Neural cell (in vitro differentiated cells): ENCODE data around the gene MVD. TPM values are rescaled to one million over a fixed set of nuclear protein-coding genes. Genes with fewer than 3 reads are reported as not detected.

Experiments
- H2AFZ ChIP-seq: fragments of 200-600, 300-800 bp; sonication (generic), shearing (Covaris generic); 2 replicates; pipeline ENCODE4 v1.6.0; 2014; ENCODE audit warnings: low read depth, mild to moderate bottlenecking, antibody characterized with exemption, low read length, moderate library complexity
- H3F3A ChIP-seq: fragments of 200-600 bp; shearing (Covaris generic); 2 replicates; pipeline ENCODE4 v1.6.1; 2016; ENCODE audit warnings: mild to moderate bottlenecking, moderate library complexity, mixed read lengths, antibody characterized with exemption, low read length; ENCODE audit not compliant: insufficient read depth, poor library complexity, severe bottlenecking
- H3K27ac ChIP-seq: fragments of 200-600, 300-800 bp; sonication (generic), shearing (Covaris generic); 2 replicates; pipeline ENCODE4 v1.5.1; 2014; ENCODE audit warnings: mild to moderate bottlenecking, low read length, moderate library complexity
- H3K27me3 ChIP-seq: fragments of 300-800, 200-600 bp; sonication (generic), shearing (Covaris generic); 2 replicates; pipeline ENCODE4 v1.6.0; 2014; ENCODE audit warnings: mild to moderate bottlenecking, low read depth, low read length, moderate library complexity; ENCODE audit not compliant: insufficient read depth
- H3K36me3 ChIP-seq: fragments of 300-800, 200-600 bp; sonication (generic), shearing (Covaris generic); 2 replicates; pipeline ENCODE4 v1.5.1; 2014; ENCODE audit warnings: mild to moderate bottlenecking, antibody characterized with exemption, low read length, moderate library complexity; ENCODE audit not compliant: insufficient read depth
- H3K4me2 ChIP-seq: fragments of 300-800, 200-600 bp; sonication (generic), shearing (Covaris generic); 2 replicates; pipeline ENCODE4 v1.6.0; 2014; ENCODE audit warnings: mild to moderate bottlenecking, low read length
- H3K4me3 ChIP-seq: fragments of 300-800, 200-600 bp; sonication (generic), shearing (Covaris generic); 2 replicates; pipeline ENCODE4 v1.5.1; 2014; ENCODE audit warnings: mild to moderate bottlenecking, low read length, moderate library complexity
- H3K79me2 ChIP-seq: fragments of 200-600 bp; shearing (Covaris generic); replicated peaks from 2 replicates; pipeline ENCODE4 v1.6.0; 2014; ENCODE audit warnings: mild to moderate bottlenecking, low read length, moderate library complexity; ENCODE audit not compliant: insufficient read depth
- H3K9ac ChIP-seq: fragments of 300-800, 200-600 bp; sonication (generic), shearing (Covaris generic); 2 replicates; pipeline ENCODE4 v1.6.1; 2016; ENCODE audit warnings: mild to moderate bottlenecking, low read length, mixed read lengths
- H3K9me2 ChIP-seq: fragments of 200-600 bp; shearing (Covaris generic); 2 replicates; pipeline ENCODE4 v1.6.1; 2016; ENCODE audit warnings: mild to moderate bottlenecking, low read length, mixed read lengths; ENCODE audit not compliant: insufficient read depth
- H3K9me3 ChIP-seq: fragments of 200-600, 300-800 bp; sonication (generic), shearing (Covaris generic); 2 replicates; pipeline ENCODE4 v1.6.1; 2016; ENCODE audit warnings: mild to moderate bottlenecking, mixed run types, low read length, moderate library complexity, mixed read lengths
- H4K20me1 ChIP-seq: fragments of 200-600 bp; shearing (Covaris generic); 2 replicates; pipeline ENCODE4 v1.6.1; 2016; ENCODE audit warnings: mild to moderate bottlenecking, mixed run types; ENCODE audit not compliant: insufficient read depth
- CTCF ChIP-seq: fragments of 450-650 bp; IDR thresholded peaks from 2 replicates; pipeline ENCODE4 v1.5.1; 2014; ENCODE audit warnings: antibody characterized with exemption, mild to moderate bottlenecking, moderate library complexity; ENCODE audit not compliant: poor library complexity, severe bottlenecking
- EP300 ChIP-seq: fragments of 450-650 bp; conservative IDR thresholded peaks from 2 replicates; pipeline ENCODE4 v1.6.1; 2014; ENCODE audit warnings: antibody characterized with exemption, mild to moderate bottlenecking, moderate library complexity; ENCODE audit not compliant: poor library complexity, severe bottlenecking
- EZH2 ChIP-seq: fragments of 200-600, 300-800 bp; shearing (Covaris generic), sonication (generic); IDR thresholded peaks from 2 replicates; pipeline ENCODE4 v1.6.1; 2014; ENCODE audit warnings: antibody characterized with exemption, low read length, borderline replicate concordance, mild to moderate bottlenecking; ENCODE audit not compliant: insufficient read depth, poor library complexity, severe bottlenecking
- MXI1 ChIP-seq: fragments of 450-650 bp; conservative IDR thresholded peaks from 2 replicates; pipeline ENCODE4 v1.6.1; 2014; ENCODE audit warnings: antibody characterized with exemption, mild to moderate bottlenecking; ENCODE audit not compliant: poor library complexity, severe bottlenecking
- POLR2AphosphoS5 ChIP-seq: IDR thresholded peaks from 2 replicates; pipeline ENCODE4 v1.6.1; 2012
- RAD21 ChIP-seq: fragments of 450-650 bp; conservative IDR thresholded peaks from 2 replicates; pipeline ENCODE4 v1.6.1; 2014; ENCODE audit warnings: antibody characterized with exemption, mild to moderate bottlenecking, moderate library complexity
- SMC3 ChIP-seq: fragments of 450-650 bp; conservative IDR thresholded peaks from 2 replicates; pipeline ENCODE4 v1.6.1; 2014; ENCODE audit warnings: antibody characterized with exemption, mild to moderate bottlenecking, moderate library complexity; ENCODE audit not compliant: poor library complexity
- TAF1 ChIP-seq: IDR thresholded peaks from 2 replicates; pipeline ENCODE4 v1.6.1; 2012; ENCODE audit warnings: low read depth
- polyA plus RNA-seq: library from polyadenylated mRNA; depleted of rRNA; stranded (reverse); fragments of >200 nt; gene quantifications from 2 replicates; pipeline ENCODE4 v1.2.3, GENCODE V29; 2014
- TF ChIP-seq, protein P1 (sequence below): IDR thresholded peaks from 2 replicates; pipeline ENCODE4 v1.6.1; 2012; ENCODE audit warnings: borderline replicate concordance

Gene MVD
- polyA plus RNA-seq, 1 donor from 2014 or later = 232 TPM

DNA sequence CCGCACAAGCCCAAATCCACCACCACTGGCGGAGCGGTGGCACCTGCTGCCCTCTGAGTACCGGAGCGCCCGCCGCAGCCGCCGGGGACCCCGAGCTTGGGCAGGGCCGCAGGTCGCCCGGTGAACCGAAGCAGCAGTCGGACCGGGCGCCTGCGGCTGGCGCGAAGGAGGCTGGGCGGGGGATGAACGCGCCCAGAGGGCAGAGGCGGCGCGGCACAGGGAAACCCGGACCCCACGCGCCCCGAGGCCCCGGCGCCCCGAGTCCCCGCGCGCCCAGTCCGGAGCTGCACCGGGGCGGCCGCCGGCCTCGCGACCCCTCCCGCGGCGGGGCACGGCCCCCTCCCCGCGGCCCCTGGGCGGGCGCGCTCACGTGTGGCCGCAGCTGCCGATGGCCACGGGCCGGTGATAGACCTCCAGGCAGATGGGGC lies 42.9 kb upstream of the MVD start:
- Histone ChIP-seq H3K9ac (peak overlapping the region; percentile 72), H3K36me3 (no peaks in the 10 kb centered on the region), H3K4me2 (peak overlapping the region; percentile 96), H3K9me2 (no peaks in the 10 kb centered on the region), H3K9me3 (no peaks in the 10 kb centered on the region), H3K27me3 (no peaks in the 10 kb centered on the region), H3K27ac (no peak overlapping the region), H4K20me1 (no peaks in the 10 kb centered on the region), H3F3A (no peaks in the 10 kb centered on the region), H3K79me2 (peaks cover 15% of the 10 kb centered on the region), H3K4me3 (peak overlapping the region; percentile 94), H2AFZ (no peak overlapping the region)
- TF ChIP-seq CTCF = no peak
- TF ChIP-seq, protein P1, sequence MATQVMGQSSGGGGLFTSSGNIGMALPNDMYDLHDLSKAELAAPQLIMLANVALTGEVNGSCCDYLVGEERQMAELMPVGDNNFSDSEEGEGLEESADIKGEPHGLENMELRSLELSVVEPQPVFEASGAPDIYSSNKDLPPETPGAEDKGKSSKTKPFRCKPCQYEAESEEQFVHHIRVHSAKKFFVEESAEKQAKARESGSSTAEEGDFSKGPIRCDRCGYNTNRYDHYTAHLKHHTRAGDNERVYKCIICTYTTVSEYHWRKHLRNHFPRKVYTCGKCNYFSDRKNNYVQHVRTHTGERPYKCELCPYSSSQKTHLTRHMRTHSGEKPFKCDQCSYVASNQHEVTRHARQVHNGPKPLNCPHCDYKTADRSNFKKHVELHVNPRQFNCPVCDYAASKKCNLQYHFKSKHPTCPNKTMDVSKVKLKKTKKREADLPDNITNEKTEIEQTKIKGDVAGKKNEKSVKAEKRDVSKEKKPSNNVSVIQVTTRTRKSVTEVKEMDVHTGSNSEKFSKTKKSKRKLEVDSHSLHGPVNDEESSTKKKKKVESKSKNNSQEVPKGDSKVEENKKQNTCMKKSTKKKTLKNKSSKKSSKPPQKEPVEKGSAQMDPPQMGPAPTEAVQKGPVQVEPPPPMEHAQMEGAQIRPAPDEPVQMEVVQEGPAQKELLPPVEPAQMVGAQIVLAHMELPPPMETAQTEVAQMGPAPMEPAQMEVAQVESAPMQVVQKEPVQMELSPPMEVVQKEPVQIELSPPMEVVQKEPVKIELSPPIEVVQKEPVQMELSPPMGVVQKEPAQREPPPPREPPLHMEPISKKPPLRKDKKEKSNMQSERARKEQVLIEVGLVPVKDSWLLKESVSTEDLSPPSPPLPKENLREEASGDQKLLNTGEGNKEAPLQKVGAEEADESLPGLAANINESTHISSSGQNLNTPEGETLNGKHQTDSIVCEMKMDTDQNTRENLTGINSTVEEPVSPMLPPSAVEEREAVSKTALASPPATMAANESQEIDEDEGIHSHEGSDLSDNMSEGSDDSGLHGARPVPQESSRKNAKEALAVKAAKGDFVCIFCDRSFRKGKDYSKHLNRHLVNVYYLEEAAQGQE = no peak
- TF ChIP-seq EZH2 = no peak
- no peak for TF ChIP-seq MXI1
- TF ChIP-seq RAD21 = no peak
- TF ChIP-seq SMC3 = no peak
- TF ChIP-seq TAF1 = no peak
- no peak for TF ChIP-seq POLR2AphosphoS5
- TF ChIP-seq EP300 = no peak

DNA sequence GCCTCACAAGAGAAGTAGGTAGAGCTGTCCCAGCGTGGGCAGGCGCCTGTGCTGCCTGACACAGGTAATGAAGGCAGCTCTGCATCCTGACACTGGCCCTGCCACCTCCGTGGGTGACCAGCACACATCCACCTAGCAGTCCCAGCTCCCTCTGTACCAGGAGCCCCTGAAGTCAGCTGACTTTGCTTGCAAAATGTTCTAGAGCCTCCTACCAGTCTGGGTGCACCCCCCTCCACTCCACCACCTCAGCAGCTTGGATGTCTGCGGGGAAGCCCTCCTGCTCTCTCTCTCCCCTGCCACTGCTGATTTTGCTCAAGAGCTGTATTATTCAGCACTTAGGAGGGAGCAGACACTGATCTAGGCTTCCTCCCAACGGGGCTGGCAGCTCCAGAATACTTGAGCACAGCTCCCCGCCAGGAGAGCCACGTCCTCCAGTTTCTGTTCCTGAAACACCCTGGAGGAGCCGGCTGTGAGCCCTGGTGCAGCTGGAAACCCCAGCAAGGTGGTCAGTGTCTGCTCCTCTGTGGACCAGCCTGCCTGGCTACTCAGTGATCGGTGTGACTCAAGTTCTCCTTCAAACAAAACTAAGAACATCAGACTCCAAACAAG lies 42.3 kb upstream of the MVD start:
- no peaks in the 10 kb centered on the region for H3F3A ChIP-seq
- no peaks in the 10 kb centered on the region for H4K20me1 ChIP-seq
- H3K4me3 ChIP-seq = peak overlapping the region; percentile 94
- TF ChIP-seq CTCF (no peak), POLR2AphosphoS5 (no peak), EZH2 (no peak), EP300 (no peak), SMC3 (no peak), MXI1 (no peak), TAF1 (no peak), RAD21 (no peak)
- TF ChIP-seq, protein P1 = no peak
- peak overlapping the region; percentile 96 for H3K4me2 ChIP-seq
- no peaks in the 10 kb centered on the region for H3K36me3 ChIP-seq
- H3K9me2 ChIP-seq = no peaks in the 10 kb centered on the region
- no peaks in the 10 kb centered on the region for H3K9me3 ChIP-seq
- no peak overlapping the region for H2AFZ ChIP-seq
- H3K27me3 ChIP-seq = no peaks in the 10 kb centered on the region
- peak overlapping the region; percentile 72 for H3K9ac ChIP-seq
- H3K79me2 ChIP-seq = peaks cover 15% of the 10 kb centered on the region
- H3K27ac ChIP-seq = no peak overlapping the region
